Liver (tissue), 9 donors: Measurements from ENCODE around the gene ARHGEF4. TPM values are rescaled to one million over a fixed set of nuclear protein-coding genes. Genes with fewer than 3 reads are reported as not detected.

Source experiments
- DNase-seq: peaks from one replicate; pipeline ENCODE4 v3.0.0-alpha.2; 2017; ENCODE audit warnings: low spot score
- H3K27ac ChIP-seq, 2 donors: one replicate each; pipeline ENCODE4 v1.7.0; 2013; ENCODE audit warnings: inconsistent platforms in 2 of 2, low read length in 2 of 2, control low read depth in 1 of 2, low read depth in 1 of 2, mild to moderate bottlenecking in 1 of 2
- H3K27me3 ChIP-seq, 4 donors: one replicate each; pipeline versions ENCODE4 v1.6.1 to v1.7.0; 2013; ENCODE audit warnings: low read length in 3 of 4, inconsistent platforms in 1 of 4, mild to moderate bottlenecking in 1 of 4, moderate library complexity in 1 of 4; ENCODE audit not compliant: control insufficient read depth in 4 of 4, insufficient read depth in 4 of 4
- H3K36me3 ChIP-seq, 4 donors: one replicate each; pipeline versions ENCODE4 v1.6.1 to v1.7.0; 2013; ENCODE audit warnings: low read length in 3 of 4, mild to moderate bottlenecking in 3 of 4, low read depth in 1 of 4, moderate library complexity in 1 of 4; ENCODE audit not compliant: control insufficient read depth in 4 of 4, insufficient read depth in 3 of 4
- H3K4me1 ChIP-seq, 4 donors: one replicate each; pipeline versions ENCODE4 v1.6.1 to v1.7.0; 2013; ENCODE audit warnings: low read length in 3 of 4, mild to moderate bottlenecking in 3 of 4, moderate library complexity in 1 of 4; ENCODE audit not compliant: control insufficient read depth in 4 of 4, insufficient read depth in 4 of 4
- H3K4me3 ChIP-seq, 3 donors: one replicate each; pipeline versions ENCODE4 v1.6.1 to v1.7.0; 2013; ENCODE audit warnings: low read length in 3 of 3, control low read depth in 1 of 3, low read depth in 1 of 3, mild to moderate bottlenecking in 1 of 3
- H3K9ac ChIP-seq, 2 donors: one replicate each; pipeline ENCODE4 v1.7.0; 2013; ENCODE audit warnings: low read length in 2 of 2, mild to moderate bottlenecking in 2 of 2, moderate library complexity in 2 of 2, control low read depth in 1 of 2, low read depth in 1 of 2
- H3K9me3 ChIP-seq, 4 donors: one replicate each; pipeline versions ENCODE4 v1.6.1 to v1.7.0; 2013; ENCODE audit warnings: low read length in 3 of 4; ENCODE audit not compliant: control insufficient read depth in 4 of 4
- ATF3 ChIP-seq: IDR thresholded peaks from 2 replicates; pipeline ENCODE4 v1.6.1; 2016; ENCODE audit warnings: antibody characterized with exemption
- CTCF ChIP-seq: fragments of 150-350 bp; IDR thresholded peaks from 2 replicates; pipeline ENCODE4 v1.5.1; 2017; ENCODE audit warnings: improper control_type of control experiment, low read depth, low read length; ENCODE audit not compliant: missing input control
- EGR1 ChIP-seq, 2 donors: IDR thresholded peaks; 2 replicates each; pipeline ENCODE4 v1.6.1; 2016 to 2018; ENCODE audit warnings: antibody characterized with exemption in 2 of 2, low read depth in 2 of 2
- FOXA1 ChIP-seq: IDR thresholded peaks from 2 replicates; pipeline ENCODE4 v1.6.1; 2016; ENCODE audit warnings: antibody characterized with exemption
- FOXA2 ChIP-seq: IDR thresholded peaks from 2 replicates; pipeline ENCODE4 v1.6.1; 2016; ENCODE audit warnings: antibody characterized with exemption
- GABPA ChIP-seq, 2 donors: IDR thresholded peaks in 1 of 2; conservative IDR thresholded peaks in 1 of 2; 2 replicates each; pipeline ENCODE4 v1.6.1; 2016; ENCODE audit warnings: antibody characterized with exemption in 2 of 2, mild to moderate bottlenecking in 1 of 2, moderate library complexity in 1 of 2
- HNF4A ChIP-seq, 2 donors: conservative IDR thresholded peaks; 2 replicates each; pipeline ENCODE4 v1.6.1; 2016; ENCODE audit warnings: antibody characterized with exemption in 2 of 2, mild to moderate bottlenecking in 2 of 2
- HNF4G ChIP-seq: IDR thresholded peaks from 2 replicates; pipeline ENCODE4 v1.6.1; 2016; ENCODE audit warnings: antibody characterized with exemption
- JUND ChIP-seq, 2 donors: IDR thresholded peaks; 2 replicates each; pipeline ENCODE4 v1.6.1; 2016; ENCODE audit warnings: antibody characterized with exemption in 2 of 2
- NR2F2 ChIP-seq: IDR thresholded peaks from 2 replicates; pipeline ENCODE4 v1.6.1; 2016; ENCODE audit warnings: antibody characterized with exemption
- RAD21 ChIP-seq, 2 donors: IDR thresholded peaks; 2 replicates each; pipeline ENCODE4 v1.6.1; 2016; ENCODE audit warnings: antibody characterized with exemption in 2 of 2, mild to moderate bottlenecking in 2 of 2
- REST ChIP-seq: IDR thresholded peaks from 2 replicates; pipeline ENCODE4 v1.6.1; 2016; ENCODE audit warnings: antibody characterized with exemption, mild to moderate bottlenecking
- RXRA ChIP-seq, 2 donors: IDR thresholded peaks; 2 replicates each; pipeline ENCODE4 v1.6.1; 2017 to 2018; ENCODE audit warnings: antibody characterized with exemption in 2 of 2, mild to moderate bottlenecking in 1 of 2
- SP1 ChIP-seq: IDR thresholded peaks from 2 replicates; pipeline ENCODE4 v1.6.1; 2018; ENCODE audit warnings: antibody characterized with exemption, mild to moderate bottlenecking
- TAF1 ChIP-seq: conservative IDR thresholded peaks from 2 replicates; pipeline ENCODE4 v1.6.1; 2016; ENCODE audit warnings: antibody characterized with exemption, mild to moderate bottlenecking
- YY1 ChIP-seq: IDR thresholded peaks from 2 replicates; pipeline ENCODE4 v1.6.1; 2016; ENCODE audit warnings: antibody characterized with exemption, mild to moderate bottlenecking
- ZBTB33 ChIP-seq: IDR thresholded peaks from 2 replicates; pipeline ENCODE4 v1.6.1; 2016; ENCODE audit warnings: antibody characterized with exemption
- WGBS: extraction: QIAGEN DNeasy Blood & Tissue Kit; methylation state at CpG from one replicate; pipeline ENCODE4 v1.1.7; 2013; 5-methylcytosine and 5-hydroxymethylcytosine counted together
- polyA plus RNA-seq, 2 donors: library from polyadenylated mRNA; stranded (reverse) in 1 of 2; unstranded in 1 of 2; fragments of 200-250 nt in 1 of 2; fragments of >200 nt in 1 of 2; fragmentation: Nextera tagmentation in 1 of 2; extraction: Ambion mirVana in 1 of 2; gene quantifications; one replicate each; pipeline versions ENCODE4 v1.2.1 to v1.2.3, GENCODE V29; 2013 to 2015
- total RNA-seq, 2 donors: library from RNA; depleted of rRNA; stranded (reverse); fragments of >200 nt; gene quantifications; one replicate each; pipeline ENCODE4 v1.2.3, GENCODE V29; 2014
- donor health status: healthy.
- donor health status: healthy.
- donor health status: healthy.
- donor health status: healthy.
- donor health status: healthy.

Gene ARHGEF4
- total and polyA plus RNA-seq, 4 donors: 0.08 TPM; not detected in 2

GRCh38 chr2:131029812-131030211, 193.1 kb downstream of the ARHGEF4 start:
- no peak overlapping the region for H3K9ac ChIP-seq
- H3K4me3 ChIP-seq: no peak overlapping the region
- no peaks in the 10 kb centered on the region for H3K36me3 ChIP-seq
- DNase-seq: no peak
- 70% methylated on average over 8 of the region's 8 CpGs for WGBS
- H3K27me3 ChIP-seq: peaks cover 0 to 4% (median 2%) of the 10 kb centered on the region in 4 donors
- H3K9me3 ChIP-seq: peaks cover 0 to 4% (median 2%) of the 10 kb centered on the region in 4 donors
- H3K27ac ChIP-seq: no peak overlapping the region
- H3K4me1 ChIP-seq: peaks cover 0 to 3% (median under 1%) of the 10 kb centered on the region in 4 donors
- TF ChIP-seq HNF4A (conservative IDR thresholded peaks at IDR 0.05) (no peak), JUND (IDR thresholded peaks at IDR 0.05) (no peak), REST (no peak)

GRCh38 chr2:131030478-131030971, 193.8 kb downstream of the ARHGEF4 start:
- no peak overlapping the region for H3K9ac ChIP-seq
- H3K27me3 ChIP-seq: peaks cover 0 to 11% (median 2%) of the 10 kb centered on the region in 4 donors
- H3K36me3 ChIP-seq: no peaks in the 10 kb centered on the region
- no peak overlapping the region for H3K4me3 ChIP-seq
- no peak overlapping the region for H3K27ac ChIP-seq
- WGBS: 69% methylated on average over 13 of the region's 13 CpGs
- no peak for TF ChIP-seq FOXA2
- no peak for TF ChIP-seq RAD21 (IDR thresholded peaks at IDR 0.05)
- peaks cover 0 to 4% (median 2%) of the 10 kb centered on the region in 4 donors for H3K9me3 ChIP-seq
- peaks cover 3 to 5% (median 5%) of the 10 kb centered on the region in 4 donors for H3K4me1 ChIP-seq
- no peak for DNase-seq

GRCh38 chr2:131031431-131031841, 194.7 kb downstream of the ARHGEF4 start:
- H3K9ac ChIP-seq: no peak overlapping the region
- H3K4me1 ChIP-seq: peaks cover 3 to 5% (median 5%) of the 10 kb centered on the region in 4 donors
- no peak for DNase-seq
- H3K36me3 ChIP-seq: no peaks in the 10 kb centered on the region
- no peak overlapping the region for H3K27ac ChIP-seq
- peaks cover 0 to 15% (median 2%) of the 10 kb centered on the region in 4 donors for H3K27me3 ChIP-seq
- H3K9me3 ChIP-seq: peaks cover 0 to 4% (median 2%) of the 10 kb centered on the region in 4 donors
- 84% methylated on average over 9 of the region's 9 CpGs for WGBS
- no peak overlapping the region for H3K4me3 ChIP-seq
- TF ChIP-seq GABPA (IDR thresholded peaks at IDR 0.05 in 1 of 2, conservative IDR thresholded peaks at IDR 0.05 in 1 of 2) (no peak), HNF4G (no peak), ZBTB33 (no peak), REST (no peak), EGR1 (IDR thresholded peaks at IDR 0.05; ENCODE audit: low read depth in 2 of 2) (no peak), SP1 (no peak), RAD21 (IDR thresholded peaks at IDR 0.05) (no peak), YY1 (no peak), FOXA1 (no peak), ATF3 (no peak), HNF4A (conservative IDR thresholded peaks at IDR 0.05) (no peak), TAF1 (no peak), CTCF (no peak), JUND (IDR thresholded peaks at IDR 0.05) (no peak), RXRA (IDR thresholded peaks at IDR 0.05) (no peak), NR2F2 (no peak)
